Adrenal gland (tissue), 5 donors: ENCODE results near the gene CCN6.

Experiments
- CTCF ChIP-seq, 6 experiments: fragments of 450-650 bp in 4 of 6; fragments of 200-600 bp in 2 of 6; sonication (generic) in 1 of 6; IDR thresholded peaks; 1 replicate in 5 of 6; 2 replicates in 1 of 6; pipeline versions ENCODE4 v1.5.1 to v1.8.0; 2016 to 2021; ENCODE audit warnings: antibody characterized with exemption in 6 of 6, mild to moderate bottlenecking in 2 of 6, moderate library complexity in 1 of 6
- POLR2A ChIP-seq, 2 donors: fragments of 450-650 bp; IDR thresholded peaks; one replicate each; pipeline ENCODE4 v1.6.1; 2017; ENCODE audit warnings: antibody characterized with exemption in 2 of 2, mild to moderate bottlenecking in 2 of 2, moderate library complexity in 1 of 2
- donor health status: DM: no; HTN: no; CAD: no.

DNA sequence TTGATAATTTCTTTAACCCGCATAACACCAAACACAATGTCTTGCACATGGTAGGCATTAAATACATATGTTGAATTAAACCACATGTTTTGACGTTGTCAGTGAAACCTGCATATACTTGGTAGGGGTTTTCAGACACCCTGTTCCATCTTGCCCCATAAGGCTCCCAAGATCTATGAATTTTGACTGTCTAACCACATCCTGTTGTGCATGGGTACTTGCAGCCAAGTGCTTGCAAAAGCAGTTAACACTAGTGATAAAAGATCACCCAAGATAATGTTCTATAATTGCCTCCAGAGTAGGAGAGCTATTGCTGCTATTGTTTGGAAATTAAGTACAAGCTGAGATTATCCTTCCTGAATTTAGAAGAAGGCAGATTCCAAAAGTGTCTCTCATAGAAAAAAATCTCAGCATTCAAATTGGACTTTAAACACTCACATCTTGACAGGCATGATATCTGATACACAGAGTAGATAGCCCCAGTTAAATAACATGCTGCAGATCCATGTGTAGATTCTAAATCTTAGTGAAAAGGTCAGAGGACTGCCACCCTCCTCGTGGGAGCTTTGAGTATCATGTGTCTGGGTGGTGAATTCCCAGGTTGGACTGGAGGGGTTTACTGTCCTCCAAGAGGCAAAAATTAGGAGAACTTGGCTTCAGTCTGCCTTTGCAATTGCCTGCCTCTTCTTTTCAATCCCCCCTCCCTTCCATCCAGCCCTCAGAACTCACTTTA is 25.8 kb upstream of the CCN6 start:
- TF ChIP-seq POLR2A (IDR thresholded peaks at IDR 0.05) = no peak
- TF ChIP-seq CTCF (IDR thresholded peaks at IDR 0.05) = no peak
